ENCODE results near the gene FAM219B.

Gene FAM219B

GRCh38 chr15:74906450-74907162 lies at the start of gene FAM219B:
TSS of gene FAM219B (minus strand) at chr15:74906851. CDS start at chr15:74906800, 51 bp downstream.
- no peak for TF ChIP-seq CTCF (IDR thresholded peaks at IDR 0.05; ENCODE audit: low read depth, low read length, missing control alignments)
- peak within 1 kb of the TSS; percentile 84 for H3K4me3 ChIP-seq (replicated peaks; ENCODE audit: low read depth, low read length)
- peak; percentile 48 for DNase-seq (ENCODE audit: extremely low read depth, low read depth)

- TF ChIP-seq CTCF (IDR thresholded peaks at IDR 0.05; ENCODE audit: low read depth, low read length, missing control alignments): peak; percentile 33
- DNase-seq (ENCODE audit: extremely low read depth, low read depth): no peak
- H3K4me3 ChIP-seq (replicated peaks; ENCODE audit: low read depth, low read length): peak overlapping the region; percentile 59
Observed at GRCh38 chr15:74955796-74956647, 49.4 kb upstream of the FAM219B start.

- no peak for DNase-seq (ENCODE audit: extremely low read depth, low read depth)
- H3K4me3 ChIP-seq (replicated peaks; ENCODE audit: low read depth, low read length): peak overlapping the region; percentile 59
Observed at GRCh38 chr15:74955017-74955416, 48.4 kb upstream of the FAM219B start.

GRCh38 chr15:74954515-74954914 lies 47.9 kb upstream of the FAM219B start:
- TF ChIP-seq CTCF (IDR thresholded peaks at IDR 0.05; ENCODE audit: low read depth, low read length, missing control alignments): no peak
- DNase-seq (ENCODE audit: extremely low read depth, low read depth): no peak
- peak overlapping the region; percentile 59 for H3K4me3 ChIP-seq (replicated peaks; ENCODE audit: low read depth, low read length)

More at GRCh38 chr15:74955017-74955416, 48.4 kb upstream of the FAM219B start:
- no peak for TF ChIP-seq CTCF (IDR thresholded peaks at IDR 0.05; ENCODE audit: low read depth, low read length, missing control alignments)

GRCh38 chr15:74951006-74951405 lies 44.4 kb upstream of the FAM219B start:
- TF ChIP-seq CTCF (IDR thresholded peaks at IDR 0.05; ENCODE audit: low read depth, low read length, missing control alignments): no peak
- DNase-seq (ENCODE audit: extremely low read depth, low read depth): no peak
- no peak overlapping the region for H3K4me3 ChIP-seq (replicated peaks; ENCODE audit: low read depth, low read length)

GRCh38 chr15:74950078-74950908 lies 43.6 kb upstream of the FAM219B start:
- peak; percentile 38 for DNase-seq (ENCODE audit: extremely low read depth, low read depth)
- peak; percentile 100 for TF ChIP-seq CTCF (IDR thresholded peaks at IDR 0.05; ENCODE audit: low read depth, low read length, missing control alignments)

More at GRCh38 chr15:74950078-74950908, 43.6 kb upstream of the FAM219B start:
- H3K4me3 ChIP-seq (replicated peaks; ENCODE audit: low read depth, low read length): no peak overlapping the region
